ENCODE results near the gene ARHGEF2. TPM values are rescaled to one million over a fixed set of nuclear protein-coding genes. Genes with fewer than 3 reads are reported as not detected.

ARHGEF2 gene
- polyA plus RNA-seq, 3 donors: 15.4 to 271 (median 18.6) TPM

GRCh38 chr1:156014829-156015228 is 36.5 kb upstream of the ARHGEF2 start:
- Mint-ChIP-seq H3K27ac (no peak overlapping the region), H3K4me3 (no peak overlapping the region), H3K9me3 (peaks cover 0 to 6% (median 0%) of the 10 kb centered on the region in 7 donors), H3K36me3 (peaks cover 69 to 94% of the 10 kb centered on the region in 2 donors), H3K27me3 (ENCODE audit: low read depth in 3 of 3) (no peaks in the 10 kb centered on the region), H3K4me1 (peaks cover 9% of the 10 kb centered on the region)
- intact Hi-C loops (cut with micrococcal nuclease): loop anchor here in 1 of 2 donors (5.0 kb wide), 1 partner anchor 37 kb away; the partner anchor contains the start of genes LAMTOR2 and UBQLN4
- TF ChIP-seq CTCF (IDR thresholded peaks at IDR 0.05): no peak
- Histone ChIP-seq H4K20me1 (ENCODE audit: insufficient read depth, low read length) (peaks cover 66% of the 10 kb centered on the region), H2AFZ (ENCODE audit: insufficient read depth, low read depth, low read length, poor library complexity, severe bottlenecking) (no peak overlapping the region), H3K4me3 (replicated peaks in 1 of 3; ENCODE audit: low read depth in 2 of 3, low read length in 3 of 3) (no peak overlapping the region), H3K36me3 (replicated peaks in 1 of 2; ENCODE audit: control insufficient read depth in 1 of 2, insufficient read depth in 2 of 2, low read length in 2 of 2) (peaks cover 63 to 87% of the 10 kb centered on the region in 2 donors), H3K4me2 (replicated peaks; ENCODE audit: extremely low read depth, low read length, poor library complexity, severe bottlenecking) (no peak overlapping the region), H3K79me2 (ENCODE audit: insufficient read depth, low read length) (peaks cover 51% of the 10 kb centered on the region), H3K9ac (ENCODE audit: insufficient read depth, low read length, poor library complexity, severe bottlenecking) (no peak overlapping the region), H3K4me1 (ENCODE audit: control insufficient read depth in 1 of 2, insufficient read depth in 2 of 2, low read length in 2 of 2) (peaks cover 9 to 12% of the 10 kb centered on the region in 2 donors), H3K9me3 (replicated peaks in 1 of 2; ENCODE audit: control insufficient read depth in 1 of 2, insufficient read depth in 1 of 2, low read length in 2 of 2) (no peaks in the 10 kb centered on the region), H3K27ac (ENCODE audit: low read depth in 1 of 2, low read length in 2 of 2) (no peak overlapping the region), H3K27me3 (ENCODE audit: control insufficient read depth in 2 of 2, insufficient read depth in 2 of 2, low read length in 2 of 2) (no peaks in the 10 kb centered on the region)
- no peak for DNase-seq
- WGBS (ENCODE audit: insufficient coverage): 100% methylated on average over 2 of the region's 7 CpGs

- H3K4me1 ChIP-seq (ENCODE audit: control insufficient read depth in 1 of 2, insufficient read depth in 2 of 2, low read length in 2 of 2): no peaks in the 10 kb centered on the region
- H3K9ac ChIP-seq (ENCODE audit: insufficient read depth, low read length, poor library complexity, severe bottlenecking): no peak overlapping the region
- peaks cover 72 to 88% of the 10 kb centered on the region in 2 donors for H3K36me3 ChIP-seq (replicated peaks in 1 of 2; ENCODE audit: control insufficient read depth in 1 of 2, insufficient read depth in 2 of 2, low read length in 2 of 2)
- no peaks in the 10 kb centered on the region for H3K27me3 Mint-ChIP-seq (ENCODE audit: low read depth in 3 of 3)
- DNase-seq: no peak
- H3K4me3 ChIP-seq (replicated peaks in 1 of 3; ENCODE audit: low read depth in 2 of 3, low read length in 3 of 3): no peak overlapping the region
- no peaks in the 10 kb centered on the region for H3K4me1 Mint-ChIP-seq
- no peaks in the 10 kb centered on the region for H3K9me3 ChIP-seq (replicated peaks in 1 of 2; ENCODE audit: control insufficient read depth in 1 of 2, insufficient read depth in 1 of 2, low read length in 2 of 2)
- H3K79me2 ChIP-seq (ENCODE audit: insufficient read depth, low read length): peaks cover 25% of the 10 kb centered on the region
- no peaks in the 10 kb centered on the region for H3K27me3 ChIP-seq (ENCODE audit: control insufficient read depth in 2 of 2, insufficient read depth in 2 of 2, low read length in 2 of 2)
- H3K9me3 Mint-ChIP-seq: no peaks in the 10 kb centered on the region
- H2AFZ ChIP-seq (ENCODE audit: insufficient read depth, low read depth, low read length, poor library complexity, severe bottlenecking): no peak overlapping the region
- peaks cover 69% of the 10 kb centered on the region for H4K20me1 ChIP-seq (ENCODE audit: insufficient read depth, low read length)
- peak overlapping the region in 1 of 7 donors; percentile 3 for H3K27ac Mint-ChIP-seq
- intact Hi-C loops (cut with micrococcal nuclease): loop anchor here in 1 of 2 donors (5.0 kb wide), 1 partner anchor 40 kb away; the partner anchor contains the start of genes LAMTOR2 and UBQLN4
- H3K4me3 Mint-ChIP-seq: no peak overlapping the region
- WGBS (ENCODE audit: insufficient coverage): no CpG with 5 or more reads among the region's 4 CpGs
- H3K4me2 ChIP-seq (replicated peaks; ENCODE audit: extremely low read depth, low read length, poor library complexity, severe bottlenecking): no peak overlapping the region
- peaks cover 70 to 93% of the 10 kb centered on the region in 2 donors for H3K36me3 Mint-ChIP-seq
- TF ChIP-seq CTCF (IDR thresholded peaks at IDR 0.05): no peak
- no peak overlapping the region for H3K27ac ChIP-seq (ENCODE audit: low read depth in 1 of 2, low read length in 2 of 2)
These were observed 33.9 kb upstream of the ARHGEF2 start for GRCh38 chr1:156012051-156012817.
